NCI-H2081 treated with DMSO at 0.1 percent for 48 hours (cell line): ENCODE measurements around the gene NFATC2IP.
A peak's percentile ranks its signal among the peaks of the same experiment; 100 is the strongest.
"Not testable (repeated sequence)": the region's sequence is repeated elsewhere in the genome, so short reads cannot be mapped to it uniquely, and the experiment has no call there.

Source experiments
- DNase-seq: peaks from one replicate; lab custom pipeline; 2025; lab: John Stamatoyannopoulos, UW

The NFATC2IP gene

GRCh38 chr16:28974007-28974436 is 23.3 kb downstream of the NFATC2IP start:
- no peak for DNase-seq

DNA sequence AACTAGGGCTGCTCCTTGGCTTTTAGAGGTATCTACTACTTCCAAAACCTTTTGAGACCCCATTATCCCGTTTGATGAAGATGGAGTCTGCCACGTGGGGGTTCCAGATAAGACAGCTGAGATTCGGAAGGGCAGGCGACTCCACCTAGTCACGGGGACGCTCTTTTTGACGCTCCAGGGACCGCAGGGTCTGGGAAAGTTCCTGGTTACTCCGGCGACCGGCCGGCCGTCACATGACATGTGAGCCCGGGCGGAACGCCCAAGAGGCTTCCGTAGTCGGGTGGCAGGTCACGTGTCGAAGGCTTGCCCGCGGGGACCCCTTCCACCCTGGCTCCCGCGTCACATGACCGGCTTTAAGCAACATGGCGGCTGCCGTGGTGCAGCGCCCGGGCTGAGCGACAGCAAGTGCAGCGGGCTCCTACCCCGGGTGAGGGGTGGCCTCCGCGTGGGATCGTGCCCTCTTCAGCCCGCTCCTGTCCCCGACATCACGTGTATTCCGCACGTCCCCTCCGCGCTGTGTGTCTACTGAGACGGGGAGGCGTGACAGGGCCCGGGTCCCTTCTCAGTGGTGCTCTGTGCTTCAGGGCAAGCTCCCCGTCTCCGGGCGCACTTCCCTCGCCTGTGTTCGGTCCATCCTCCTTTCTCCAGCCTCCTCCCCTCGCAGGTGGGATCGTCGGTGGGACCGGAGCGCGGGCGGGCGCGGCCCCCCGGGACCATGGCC is 23.9 kb downstream of the NFATC2IP start, which contains the start of gene SPNS1:
TSS of gene SPNS1 (plus strand) at position 342 of the 721 bp plus-strand sequence. CDS start at position 716, 374 bp downstream.
- DNase-seq = peak; percentile 36

DNA sequence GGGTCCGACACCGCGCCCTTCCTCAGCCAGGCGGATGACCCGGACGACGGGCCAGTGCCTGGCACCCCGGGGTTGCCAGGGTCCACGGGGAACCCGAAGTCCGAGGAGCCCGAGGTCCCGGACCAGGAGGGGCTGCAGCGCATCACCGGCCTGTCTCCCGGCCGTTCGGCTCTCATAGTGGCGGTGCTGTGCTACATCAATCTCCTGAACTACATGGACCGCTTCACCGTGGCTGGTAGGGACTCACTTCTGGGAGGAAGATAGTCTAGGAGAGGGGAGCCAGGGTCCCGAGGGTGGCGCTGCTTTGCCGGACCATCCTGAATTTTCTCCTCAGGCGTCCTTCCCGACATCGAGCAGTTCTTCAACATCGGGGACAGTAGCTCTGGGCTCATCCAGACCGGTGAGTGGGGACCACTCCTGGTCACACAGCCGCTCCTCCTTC is 24.4 kb downstream of the NFATC2IP start:
- no peak for DNase-seq

DNA sequence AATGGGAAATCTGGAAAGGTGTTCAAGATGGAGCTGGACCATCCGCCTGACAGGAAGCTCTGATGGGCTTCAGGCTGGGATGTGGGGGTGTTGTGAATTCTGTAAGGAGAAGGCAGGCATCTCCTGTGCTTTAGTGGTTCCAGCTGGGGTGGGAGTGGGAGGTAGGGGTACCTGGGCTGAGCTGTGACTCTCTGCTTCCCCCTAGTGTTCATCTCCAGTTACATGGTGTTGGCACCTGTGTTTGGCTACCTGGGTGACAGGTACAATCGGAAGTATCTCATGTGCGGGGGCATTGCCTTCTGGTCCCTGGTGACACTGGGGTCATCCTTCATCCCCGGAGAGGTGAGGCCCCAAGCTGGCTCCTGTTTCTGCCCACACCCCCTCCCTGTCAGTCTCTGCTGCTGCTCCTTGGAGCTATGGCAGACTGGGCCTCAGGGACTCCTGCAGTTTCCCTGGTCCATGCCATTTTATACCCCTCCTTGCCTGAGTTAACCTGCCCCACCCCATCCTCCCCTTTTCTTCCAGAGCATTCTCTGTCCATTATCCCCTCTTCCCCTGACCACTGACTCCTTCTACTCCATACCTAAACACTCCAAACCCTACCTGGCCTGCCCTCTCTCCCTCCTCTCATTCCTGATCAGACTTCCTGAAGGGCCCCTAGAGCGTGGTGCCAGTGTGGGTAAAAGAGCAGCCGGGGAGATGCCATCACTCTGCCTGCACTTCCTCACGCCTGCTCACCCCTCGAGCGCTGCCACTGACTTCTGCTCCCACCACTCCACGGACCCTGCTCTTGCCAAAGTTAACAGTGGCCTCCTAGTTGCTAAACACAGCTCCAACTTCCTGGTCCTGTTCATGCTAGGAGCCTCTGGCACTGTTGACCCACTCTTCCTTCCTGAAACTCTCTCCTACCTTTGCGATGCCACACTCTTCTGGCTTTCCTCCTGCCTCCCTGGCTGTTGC is 27.2 kb downstream of the NFATC2IP start:
- DNase-seq = no peak

DNA sequence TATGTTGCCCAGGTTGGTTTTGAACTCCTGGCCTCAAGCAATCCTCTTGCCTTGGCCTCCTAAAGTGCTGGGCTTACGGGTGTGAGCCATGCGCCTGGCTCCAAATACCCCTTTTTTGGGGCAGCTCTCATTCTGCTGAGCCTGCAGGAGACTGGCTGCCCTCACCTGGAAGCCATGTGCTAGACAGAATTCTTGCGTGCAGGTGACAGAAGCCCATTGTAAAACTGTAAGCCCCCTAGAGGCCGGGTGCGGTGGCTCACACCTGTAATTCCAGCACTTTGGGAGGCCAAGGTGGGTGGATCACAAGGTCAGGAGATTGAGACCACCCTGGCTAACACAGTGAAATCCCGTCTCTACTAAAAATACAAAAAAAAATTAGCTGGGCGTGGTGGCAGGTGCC is 29.6 kb downstream of the NFATC2IP start:
- not testable (repeated sequence) for DNase-seq

DNA sequence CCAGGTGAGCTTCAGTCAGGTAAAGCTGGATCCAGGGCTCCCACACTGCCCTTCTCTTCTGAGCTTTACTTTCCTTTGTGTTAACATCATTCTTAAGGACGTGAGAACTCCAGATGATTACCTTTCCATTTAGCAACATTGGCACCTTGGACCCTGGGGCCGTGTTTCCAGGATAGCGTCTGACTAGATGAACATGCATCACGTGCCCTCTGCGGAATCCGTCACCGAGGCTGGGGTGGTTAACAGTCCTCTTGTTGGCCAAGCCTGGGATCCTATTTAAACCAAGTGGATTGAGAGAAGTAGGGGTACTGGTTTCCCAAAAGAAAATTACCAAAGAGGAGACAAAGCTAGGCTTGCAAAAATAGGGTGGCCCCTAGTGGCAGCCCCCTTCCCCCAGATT is 30.2 kb downstream of the NFATC2IP start:
- no peak for DNase-seq

- DNase-seq = no peak
Measured at GRCh38 chr16:28981517-28981916, 30.8 kb downstream of the NFATC2IP start.

GRCh38 chr16:28982418-28982817 is 31.7 kb downstream of the NFATC2IP start:
- no peak for DNase-seq

DNA sequence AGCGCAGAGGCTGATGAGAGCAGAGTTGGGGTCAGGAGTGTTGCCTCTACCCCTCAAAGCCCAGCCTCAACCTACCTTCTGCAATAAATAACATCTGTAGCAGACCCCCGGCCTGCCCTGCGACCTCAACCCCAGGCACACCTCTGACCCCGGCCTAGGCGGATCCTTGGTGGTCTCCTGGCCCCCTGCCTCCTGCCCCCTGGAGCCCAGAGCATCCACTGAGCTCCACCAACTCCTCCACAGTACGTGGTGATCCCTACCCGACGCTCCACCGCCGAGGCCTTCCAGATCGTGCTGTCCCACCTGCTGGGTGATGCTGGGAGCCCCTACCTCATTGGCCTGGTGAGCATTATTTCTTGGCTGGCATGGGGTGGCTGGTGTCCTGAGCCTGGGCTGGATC is 32.2 kb downstream of the NFATC2IP start:
- DNase-seq = no peak

DNA sequence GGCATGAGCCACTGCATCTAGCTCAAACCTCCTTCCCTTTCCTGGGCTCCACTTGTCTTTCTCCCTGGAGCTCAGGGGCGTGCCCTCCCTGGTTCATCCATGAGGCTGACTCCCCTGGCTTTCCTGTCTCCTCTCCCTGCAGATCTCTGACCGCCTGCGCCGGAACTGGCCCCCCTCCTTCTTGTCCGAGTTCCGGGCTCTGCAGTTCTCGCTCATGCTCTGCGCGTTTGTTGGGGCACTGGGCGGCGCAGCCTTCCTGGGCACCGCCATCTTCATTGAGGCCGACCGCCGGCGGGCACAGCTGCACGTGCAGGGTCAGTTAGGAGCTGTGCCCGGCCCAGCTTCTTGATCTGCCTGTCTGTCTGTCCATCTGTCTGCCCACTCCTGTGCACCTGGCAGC is 32.9 kb downstream of the NFATC2IP start:
- DNase-seq = no peak

GRCh38 chr16:28984091-28984490 is 33.4 kb downstream of the NFATC2IP start:
- DNase-seq = no peak

GRCh38 chr16:28984619-28985135 is 33.9 kb downstream of the NFATC2IP start, which contains the start of gene LAT:
Gene LAT, plus strand, starts transcription at chr16:28985052. Its CDS starts 366 bp downstream, at chr16:28985418.
- DNase-seq = no peak

- no peak for DNase-seq
Measured at GRCh38 chr16:28985211-28986041, 34.7 kb downstream of the NFATC2IP start.

DNA sequence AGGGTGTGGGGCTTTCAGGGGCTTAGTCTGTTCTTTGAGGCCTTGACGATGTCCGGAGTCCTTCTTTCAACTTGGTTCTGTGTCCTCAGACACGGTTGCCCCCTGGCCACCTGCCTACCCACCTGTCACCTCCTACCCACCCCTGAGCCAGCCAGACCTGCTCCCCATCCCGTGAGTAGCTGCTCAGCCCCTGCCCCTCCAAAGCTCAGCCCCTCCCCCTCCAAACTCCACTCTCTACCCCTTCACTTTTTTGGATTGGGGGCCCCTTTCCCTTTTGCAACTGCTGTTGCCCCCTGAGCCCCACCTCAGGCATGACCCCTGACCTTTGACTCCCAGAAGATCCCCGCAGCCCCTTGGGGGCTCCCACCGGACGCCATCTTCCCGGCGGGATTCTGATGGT is 35.3 kb downstream of the NFATC2IP start:
- DNase-seq = no peak

DNA sequence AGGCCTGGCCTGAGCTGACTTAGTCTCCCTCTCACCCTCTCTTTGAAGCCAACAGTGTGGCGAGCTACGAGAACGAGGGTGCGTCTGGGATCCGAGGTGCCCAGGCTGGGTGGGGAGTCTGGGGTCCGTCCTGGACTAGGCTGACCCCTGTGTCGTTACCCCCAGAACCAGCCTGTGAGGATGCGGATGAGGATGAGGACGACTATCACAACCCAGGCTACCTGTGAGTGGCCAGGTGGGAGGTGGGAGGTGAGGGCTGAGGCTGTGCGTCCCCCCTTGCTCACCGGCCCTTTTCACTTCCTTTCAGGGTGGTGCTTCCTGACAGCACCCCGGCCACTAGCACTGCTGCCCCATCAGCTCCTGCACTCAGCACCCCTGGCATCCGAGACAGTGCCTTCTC is 35.8 kb downstream of the NFATC2IP start:
- DNase-seq = no peak

DNA sequence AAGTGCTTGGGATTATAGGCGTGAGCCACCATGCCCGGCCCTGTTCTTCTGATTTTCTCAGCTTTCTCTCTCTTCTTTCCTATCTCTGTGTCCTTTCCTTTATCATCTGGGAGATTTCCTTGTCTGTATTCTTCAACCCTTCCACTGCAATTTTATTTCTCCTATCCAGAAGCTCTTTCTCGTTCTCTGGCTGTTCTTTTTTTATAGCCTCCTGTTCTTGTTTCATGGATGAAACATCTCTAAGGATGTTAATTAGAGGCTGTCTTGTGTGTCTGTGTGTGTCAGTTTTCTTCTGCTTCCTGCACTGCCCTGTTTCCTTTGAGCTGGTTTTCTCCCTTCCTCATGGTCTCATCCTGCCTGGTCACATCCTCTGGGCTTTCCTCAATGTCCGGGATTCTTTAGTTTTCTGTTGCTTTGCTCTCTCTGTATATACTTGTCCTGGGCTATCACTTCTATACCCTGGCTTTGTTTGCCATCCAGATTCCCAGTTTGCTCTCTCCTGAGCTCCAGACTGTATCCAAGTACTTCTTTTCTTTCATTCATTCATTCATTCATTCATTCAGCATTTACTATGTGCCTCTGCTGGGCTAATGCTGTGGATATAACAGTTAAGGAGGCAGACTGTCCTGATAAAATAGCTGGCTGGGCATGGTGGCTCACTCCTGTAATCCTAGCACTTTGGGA is 36.6 kb downstream of the NFATC2IP start:
- DNase-seq = no peak

- DNase-seq = no peak
Measured at GRCh38 chr16:28989363-28989762, 38.6 kb downstream of the NFATC2IP start.

DNA sequence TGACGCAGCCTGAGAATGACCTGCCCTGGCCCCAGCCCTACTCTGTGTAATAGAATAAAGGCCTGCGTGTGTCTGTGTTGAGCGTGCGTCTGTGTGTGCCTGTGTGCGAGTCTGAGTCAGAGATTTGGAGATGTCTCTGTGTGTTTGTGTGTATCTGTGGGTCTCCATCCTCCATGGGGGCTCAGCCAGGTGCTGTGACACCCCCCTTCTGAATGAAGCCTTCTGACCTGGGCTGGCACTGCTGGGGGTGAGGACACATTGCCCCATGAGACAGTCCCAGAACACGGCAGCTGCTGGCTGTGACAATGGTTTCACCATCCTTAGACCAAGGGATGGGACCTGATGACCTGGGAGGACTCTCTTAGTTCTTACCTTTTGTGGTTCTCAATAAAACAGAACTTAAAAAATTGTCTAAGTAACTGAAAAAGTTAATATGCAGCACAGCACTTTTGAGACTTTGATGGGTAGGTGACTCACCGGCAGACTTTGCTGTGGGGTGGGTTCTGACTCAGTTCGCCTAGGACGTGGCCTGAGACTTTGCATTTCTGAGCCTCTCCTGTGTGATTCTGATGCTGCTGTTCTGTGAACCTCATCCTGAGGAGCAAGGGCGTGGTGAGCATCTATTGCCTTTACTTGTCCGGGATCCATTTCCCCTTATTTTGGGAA is 39.8 kb downstream of the NFATC2IP start:
- DNase-seq = no peak

DNA sequence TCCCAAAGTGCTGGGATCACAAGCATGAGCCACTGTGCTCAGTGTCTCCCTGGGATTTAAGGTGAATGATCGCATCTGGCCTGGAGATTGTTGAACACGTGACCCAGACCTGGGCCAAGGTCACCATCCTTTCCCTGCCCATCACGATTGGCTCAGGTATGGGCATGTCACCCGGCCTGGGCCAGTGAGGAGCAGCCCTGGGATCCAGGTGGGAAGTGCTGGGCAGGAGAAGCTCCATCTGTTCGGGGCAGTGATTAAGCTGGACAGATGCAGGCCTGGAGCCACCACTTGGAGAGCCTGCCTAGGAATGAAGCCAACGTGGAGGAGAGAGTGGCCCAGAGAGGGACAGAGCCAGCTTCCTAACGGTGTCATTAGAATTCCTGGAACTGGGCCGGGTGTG is 41.0 kb downstream of the NFATC2IP start:
- DNase-seq = no peak

DNA sequence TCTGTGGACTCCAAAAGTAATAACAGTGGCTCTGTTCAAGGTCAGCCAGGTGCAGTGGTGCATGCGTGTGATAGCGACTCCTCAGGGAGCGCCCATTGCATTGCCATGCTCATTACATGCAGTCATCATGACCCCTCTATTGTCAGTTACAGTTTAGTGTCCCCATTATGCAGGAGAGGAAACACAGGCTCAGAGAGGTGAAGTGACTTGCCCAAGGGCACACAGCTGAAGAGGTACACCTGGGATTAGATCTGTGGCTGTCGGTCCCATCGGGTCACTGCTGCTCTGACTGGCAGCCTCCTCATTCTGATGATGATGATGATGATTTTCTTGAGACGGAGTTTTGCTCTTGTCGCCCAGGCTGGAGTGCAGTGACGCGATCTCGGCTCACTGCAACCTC is 41.8 kb downstream of the NFATC2IP start:
- DNase-seq = no peak
